Endodermal cell (in vitro differentiated cells): ENCODE results near the gene LAMC2. TPM values are rescaled to one million over a fixed set of nuclear protein-coding genes. Genes with fewer than 3 reads are reported as not detected.

ENCODE experiments used
- DNase-seq: peaks from one replicate; pipeline ENCODE4 v3.0.0-alpha.2; 2017
- H3K27ac ChIP-seq: 2 replicates; pipeline ENCODE4 v1.5.1; 2013; ENCODE audit warnings: mild to moderate bottlenecking, low read depth, low read length, moderate library complexity
- H3K27me3 ChIP-seq: 2 replicates; pipeline ENCODE4 v1.6.1; 2013; ENCODE audit warnings: mild to moderate bottlenecking, low read length, moderate library complexity; ENCODE audit not compliant: insufficient read depth, control insufficient read depth, poor library complexity, severe bottlenecking
- H3K36me3 ChIP-seq: 2 replicates; pipeline ENCODE4 v1.7.0; 2013; ENCODE audit warnings: mild to moderate bottlenecking, low read length, moderate library complexity; ENCODE audit not compliant: control insufficient read depth, insufficient read depth
- H3K4me1 ChIP-seq: one replicate; pipeline ENCODE4 v1.7.0; 2013; ENCODE audit warnings: low read length; ENCODE audit not compliant: control insufficient read depth, insufficient read depth
- H3K4me3 ChIP-seq: 2 replicates; pipeline ENCODE4 v1.5.1; 2013; ENCODE audit warnings: mild to moderate bottlenecking, low read length, moderate library complexity
- H3K9ac ChIP-seq: 2 replicates; pipeline ENCODE4 v1.6.1; 2013; ENCODE audit warnings: mild to moderate bottlenecking, low read length, moderate library complexity; ENCODE audit not compliant: poor library complexity, severe bottlenecking; ENCODE audit errors: extremely low read depth
- H3K9me3 ChIP-seq: 2 replicates; pipeline ENCODE4 v1.6.1; 2013; ENCODE audit warnings: mild to moderate bottlenecking, low read length, moderate library complexity; ENCODE audit not compliant: control insufficient read depth
- H3K27ac Mint-ChIP-seq: 2 replicates; pipeline ENCODE4 v1.8.0; 2020; ENCODE audit warnings: mixed read lengths
- H3K27me3 Mint-ChIP-seq: 2 replicates; pipeline ENCODE4 v1.8.0; 2021; ENCODE audit warnings: mild to moderate bottlenecking, mixed read lengths; ENCODE audit not compliant: insufficient read depth
- H3K36me3 Mint-ChIP-seq: 2 replicates; pipeline ENCODE4 v1.8.0; 2020; ENCODE audit warnings: low read depth, mixed read lengths
- H3K4me1 Mint-ChIP-seq: 2 replicates; pipeline ENCODE4 v1.8.0; 2020; ENCODE audit warnings: mixed read lengths
- H3K4me3 Mint-ChIP-seq: 2 replicates; pipeline ENCODE4 v1.8.0; 2020; ENCODE audit warnings: mild to moderate bottlenecking, moderate library complexity, mixed read lengths
- H3K9me3 Mint-ChIP-seq: 2 replicates; pipeline ENCODE4 v1.8.0; 2020; ENCODE audit warnings: mild to moderate bottlenecking, mixed read lengths
- CTCF ChIP-seq: fragments of 200-600 bp; sonication (generic); conservative IDR thresholded peaks from 2 replicates; pipeline ENCODE4 v1.5.0; 2021; ENCODE audit warnings: antibody characterized with exemption, mild to moderate bottlenecking
- WGBS, 2 experiments: methylation state at CpG; one replicate each; pipeline versions ENCODE4 v1.1.5 to v1.1.7; 2013; ENCODE audit warnings: missing lambda C conversion rate in 2 of 2, mixed read lengths in 1 of 2; ENCODE audit not compliant: insufficient coverage in 1 of 2, insufficient read length in 1 of 2; 5-methylcytosine and 5-hydroxymethylcytosine counted together
- total RNA-seq, 2 donors: library from RNA; stranded (reverse); fragmentation: NEBNext Ultra II Directional in 1 of 2; extraction: Animal tissue kit (Norgen Biotek cat#: 25700) in 1 of 2; gene quantifications; 2 replicates in 1 of 2; 3 replicates in 1 of 2; pipeline ENCODE4 v1.2.1, GENCODE V29; 2021

The LAMC2 gene
- total RNA-seq, 2 donors from 2014 or later: 2.8 to 4.8 TPM

- Mint-ChIP-seq H3K9me3 (no peaks in the 10 kb centered on the region), H3K27me3 (peaks cover 31% of the 10 kb centered on the region), H3K36me3 (no peaks in the 10 kb centered on the region), H3K4me1 (peaks cover 17% of the 10 kb centered on the region), H3K4me3 (no peak overlapping the region), H3K27ac (no peak overlapping the region)
- no peak for DNase-seq
- WGBS, 2 experiments: 89 to 98% methylated on average over 1 of the region's 1 CpG
- TF ChIP-seq CTCF: no peak
- Histone ChIP-seq H3K27ac (no peak overlapping the region), H3K36me3 (no peaks in the 10 kb centered on the region), H3K9me3 (no peaks in the 10 kb centered on the region), H3K9ac (no peak overlapping the region), H3K4me3 (no peak overlapping the region), H3K4me1 (no peaks in the 10 kb centered on the region), H3K27me3 (peaks cover 57% of the 10 kb centered on the region)
Measured at GRCh38 chr1:183188240-183188639, 2.2 kb downstream of the LAMC2 start.

GRCh38 chr1:183191833-183192232 is 5.8 kb downstream of the LAMC2 start:
- TF ChIP-seq CTCF: no peak
- Histone ChIP-seq H3K4me1 (no peaks in the 10 kb centered on the region), H3K36me3 (no peaks in the 10 kb centered on the region), H3K27ac (no peak overlapping the region), H3K4me3 (no peak overlapping the region), H3K9ac (no peak overlapping the region), H3K27me3 (peaks cover 33% of the 10 kb centered on the region), H3K9me3 (no peaks in the 10 kb centered on the region)
- Mint-ChIP-seq H3K4me1 (peaks cover 20% of the 10 kb centered on the region), H3K27ac (no peak overlapping the region), H3K4me3 (no peak overlapping the region), H3K27me3 (peaks cover 18% of the 10 kb centered on the region), H3K9me3 (no peaks in the 10 kb centered on the region), H3K36me3 (no peaks in the 10 kb centered on the region)
- 88% methylated on average over 1 of the region's 1 CpG; no CpG with 5 or more reads in 1 of the 2 experiments for WGBS, 2 experiments
- DNase-seq: no peak

- Histone ChIP-seq H3K9ac (no peak overlapping the region), H3K4me3 (no peak overlapping the region), H3K36me3 (no peaks in the 10 kb centered on the region), H3K4me1 (no peaks in the 10 kb centered on the region), H3K9me3 (no peaks in the 10 kb centered on the region), H3K27ac (no peak overlapping the region), H3K27me3 (peaks cover 12% of the 10 kb centered on the region)
- no peak for TF ChIP-seq CTCF
- H3K27ac Mint-ChIP-seq: no peak overlapping the region
- no peak for DNase-seq
- no peak overlapping the region for H3K4me3 Mint-ChIP-seq
- no peaks in the 10 kb centered on the region for H3K9me3 Mint-ChIP-seq
- peaks cover 13% of the 10 kb centered on the region for H3K4me1 Mint-ChIP-seq
- WGBS, 2 experiments: 93 to 95% methylated on average over 3 of the region's 4 CpGs
- no peaks in the 10 kb centered on the region for H3K36me3 Mint-ChIP-seq
- peaks cover 11% of the 10 kb centered on the region for H3K27me3 Mint-ChIP-seq
Measured at GRCh38 chr1:183193963-183194525, 8.0 kb downstream of the LAMC2 start.
